GM18499 (cell line): ENCODE results near the gene RAB6A.
A peak's percentile ranks its signal among the peaks of the same experiment; 100 is the strongest.
"Not testable (repeated sequence)": the region's sequence is repeated elsewhere in the genome, so short reads cannot be mapped to it uniquely, and the experiment has no call there.

Experiments
- ATAC-seq: cut with Tn5 transposase; IDR thresholded peaks from one replicate; pipeline ENCODE4 v1.9.1; 2021; ENCODE audit warnings: moderate number of reproducible peaks; ENCODE audit not compliant: insufficient read depth, unreplicated experiment

Gene RAB6A

DNA sequence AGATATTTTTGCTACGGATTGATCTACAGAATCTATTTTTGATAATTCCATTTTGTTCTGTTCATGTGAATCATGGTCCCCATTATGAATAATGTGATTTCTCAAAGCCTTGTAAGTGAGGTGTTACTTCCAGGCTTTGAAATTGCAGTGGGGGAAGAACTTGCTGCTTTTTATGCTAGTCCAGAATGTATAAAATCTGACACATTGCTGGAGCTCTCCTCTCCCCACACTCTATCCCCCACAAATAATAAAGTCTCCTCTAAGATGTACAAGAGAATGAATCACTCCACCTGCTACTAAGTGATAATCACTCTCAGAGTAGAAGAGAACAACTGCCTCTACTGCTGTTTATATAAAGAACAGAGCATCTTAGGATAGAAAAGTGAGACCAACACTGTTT is 5.9 kb upstream of the RAB6A start:
- ATAC-seq = no peak

DNA sequence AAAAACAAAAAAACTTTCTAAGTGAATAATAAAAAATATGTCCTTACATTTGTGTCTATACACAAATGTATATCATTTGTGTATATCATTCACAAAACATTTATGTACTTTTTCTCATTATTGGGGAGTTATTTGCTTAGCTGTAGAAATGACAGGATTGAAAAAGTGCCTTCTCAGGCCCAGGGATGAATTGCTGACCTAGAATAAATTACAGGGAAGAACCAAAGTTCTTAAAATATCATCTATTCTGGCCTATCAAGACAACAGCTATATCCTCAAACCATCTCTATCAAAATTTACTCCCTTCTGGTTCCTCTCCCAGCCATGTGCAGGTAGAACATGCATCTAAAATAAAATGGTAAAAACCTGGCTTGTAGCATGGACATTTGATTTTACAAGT is 1.9 kb upstream of the RAB6A start:
- no peak for ATAC-seq

DNA sequence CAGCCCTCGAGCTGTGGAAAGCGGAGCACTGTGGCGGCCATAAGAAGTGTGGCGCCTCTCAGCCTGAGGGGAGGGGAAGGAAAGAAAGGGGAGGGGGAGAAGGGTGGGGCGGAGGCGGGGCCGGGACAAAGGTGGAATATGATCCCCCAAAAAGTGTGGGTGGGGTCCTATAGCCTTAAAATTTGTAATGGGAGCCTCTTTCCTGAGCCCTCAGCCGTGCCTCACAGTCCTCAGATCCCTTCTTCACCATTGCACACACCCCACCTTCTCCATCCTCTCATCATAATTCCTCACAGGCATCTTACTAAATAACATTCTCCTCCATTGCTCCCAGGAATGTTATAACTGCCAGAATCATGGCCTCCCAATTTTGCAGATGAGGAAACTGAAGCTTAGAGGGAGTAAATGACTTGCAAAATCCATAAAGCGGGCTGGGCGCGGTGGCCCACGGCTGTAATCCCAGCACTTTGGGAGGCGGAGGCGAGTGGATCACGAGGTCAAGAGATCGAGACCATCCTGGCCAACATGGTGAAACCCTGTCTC is 600 bp upstream of the RAB6A start:
- ATAC-seq = no peak

DNA sequence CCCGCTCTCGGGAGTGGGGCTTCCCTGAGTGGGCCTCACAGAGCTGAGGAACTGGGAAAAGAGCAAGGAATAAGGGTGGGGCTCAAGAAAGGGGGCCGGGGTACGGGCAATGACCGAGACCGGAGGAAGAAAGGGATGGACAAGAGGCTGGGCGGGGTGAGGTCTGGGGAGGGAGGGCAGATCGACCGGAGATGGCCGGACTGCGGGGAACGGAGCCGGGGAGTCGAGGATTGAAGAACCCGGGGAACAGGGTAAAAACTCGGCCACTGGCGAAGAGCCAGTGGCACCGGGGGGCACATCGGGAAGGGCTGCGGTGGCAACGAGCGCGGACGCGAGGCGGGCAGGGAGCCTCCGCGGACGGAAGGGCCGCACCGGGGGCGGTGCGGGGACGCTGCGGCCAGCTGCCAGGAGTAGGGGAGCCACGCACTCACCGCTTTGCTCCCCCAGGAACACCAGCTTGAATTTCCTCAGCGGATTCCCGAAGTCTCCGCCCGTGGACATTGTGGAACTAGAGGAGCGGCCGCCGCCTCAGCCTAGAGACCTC is 667 bp downstream of the RAB6A start:
- peak; percentile 8 for ATAC-seq

DNA sequence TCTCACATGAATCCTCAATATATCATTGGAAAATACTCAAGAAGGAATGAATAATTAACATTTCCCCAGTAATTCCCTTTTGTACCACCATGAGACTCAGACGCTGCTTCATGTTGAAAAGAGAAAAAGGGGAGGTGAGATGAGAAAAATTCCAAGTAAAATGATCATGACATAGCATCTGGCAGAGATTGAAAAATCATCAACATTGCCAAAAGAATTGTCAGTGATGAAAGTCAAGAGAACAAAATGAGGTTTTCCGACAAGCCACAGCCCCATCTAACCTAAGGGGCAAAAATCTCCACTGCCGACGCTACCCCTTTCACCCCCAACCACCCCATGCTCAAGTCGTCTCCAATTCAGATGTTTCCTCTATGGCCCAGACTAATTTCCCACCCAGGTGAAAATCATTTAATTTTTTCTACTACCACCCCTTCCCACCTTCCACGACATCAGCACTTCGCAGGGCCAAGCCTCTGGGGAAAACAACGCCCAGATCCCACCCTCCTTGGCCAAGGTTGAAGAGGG is 1.2 kb downstream of the RAB6A start:
- no peak for ATAC-seq

DNA sequence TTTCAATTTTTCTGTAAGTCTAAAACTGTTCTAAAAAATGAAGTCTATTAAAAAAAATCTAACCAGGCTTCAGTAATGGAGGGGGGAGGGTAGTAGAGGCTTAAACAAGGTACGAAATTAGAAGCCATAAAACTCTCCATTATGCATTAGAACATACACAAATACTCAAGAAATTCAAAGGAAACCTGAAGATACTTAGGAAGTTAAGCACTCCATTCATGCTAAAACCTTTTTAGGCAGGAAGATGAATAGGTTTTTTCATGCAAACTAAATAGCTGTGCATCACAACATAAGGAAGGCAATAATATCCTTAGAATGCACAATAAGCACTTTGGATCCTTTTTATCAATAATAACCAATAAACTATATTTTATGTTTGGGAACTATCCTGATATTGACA is 2.4 kb downstream of the RAB6A start:
- no peak for ATAC-seq

DNA sequence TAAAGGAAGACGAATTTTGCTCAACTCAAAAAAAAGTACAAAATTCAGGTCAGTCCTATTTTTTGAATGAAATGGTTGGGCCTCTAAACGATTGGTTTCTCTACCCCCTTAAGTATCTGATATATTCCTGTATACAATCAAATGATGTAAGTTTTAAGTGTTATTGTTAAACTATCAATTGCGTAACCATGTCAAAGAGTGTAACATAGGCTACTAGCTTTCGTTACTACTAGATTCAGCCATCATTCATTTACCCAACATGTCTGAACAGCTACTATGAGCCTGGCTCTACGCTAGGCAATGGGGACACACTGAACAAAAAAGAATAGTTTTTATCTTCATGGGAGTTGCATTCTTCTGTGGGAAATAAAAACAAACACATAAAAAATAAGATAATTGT is 3.3 kb downstream of the RAB6A start:
- no peak for ATAC-seq

DNA sequence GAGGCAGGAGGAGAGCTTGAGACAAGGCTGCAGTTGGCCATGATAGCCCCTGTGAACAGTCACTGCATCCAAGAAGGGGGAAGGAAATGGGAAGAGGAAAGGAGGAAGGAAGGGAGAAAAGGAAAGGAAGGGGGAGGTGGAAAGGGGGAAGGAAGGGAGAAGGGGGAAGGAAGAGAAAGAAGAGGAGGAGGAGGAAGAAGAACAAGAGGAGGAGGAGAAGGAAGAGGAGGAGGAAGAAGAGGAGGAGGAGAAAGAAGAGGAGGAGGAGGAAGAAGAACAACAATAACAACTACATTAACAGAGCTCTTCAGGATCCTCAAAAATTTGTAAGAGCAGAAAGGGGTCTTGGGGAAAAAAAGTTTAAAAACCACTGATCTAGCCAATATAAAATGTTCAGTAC is 5.2 kb downstream of the RAB6A start:
- no peak for ATAC-seq

DNA sequence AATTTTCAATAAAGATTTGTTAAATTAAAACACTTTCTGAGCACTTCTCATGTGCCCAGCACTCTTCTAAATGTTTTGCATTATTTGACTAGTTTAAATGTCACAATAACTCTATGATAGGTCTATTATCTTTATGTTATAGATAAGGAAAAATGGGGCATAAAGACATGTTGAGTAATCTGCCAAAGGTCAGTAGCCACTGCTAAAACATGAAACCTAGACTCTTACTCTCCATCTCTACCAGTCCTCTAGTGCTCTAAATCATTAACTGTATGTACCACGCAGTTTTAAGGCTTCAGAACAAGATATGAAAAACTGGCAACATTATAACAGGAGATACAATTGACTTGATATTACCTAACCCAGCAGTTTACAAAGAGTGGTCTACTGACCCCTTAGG is 6.9 kb downstream of the RAB6A start:
- ATAC-seq = no peak

DNA sequence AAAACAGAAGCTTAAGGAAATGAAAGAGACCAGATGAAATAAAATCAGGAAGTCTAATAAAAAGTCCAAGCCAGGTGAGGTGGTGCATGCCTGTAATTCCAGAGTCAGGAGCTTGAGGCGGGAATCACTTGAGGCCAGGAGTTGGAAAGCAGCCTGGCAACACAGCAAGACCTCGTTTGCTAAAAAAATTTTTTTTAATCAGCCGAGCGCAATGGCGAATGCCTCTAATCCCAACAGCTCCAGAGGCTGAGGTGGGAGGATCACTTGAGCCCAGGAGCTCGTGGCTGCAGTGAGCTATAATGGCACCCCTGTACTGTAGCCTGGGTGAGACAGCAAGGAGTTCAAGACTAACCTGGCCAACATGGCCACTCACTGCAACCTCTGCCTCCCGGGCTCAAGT is 8.0 kb downstream of the RAB6A start:
- no peak for ATAC-seq

DNA sequence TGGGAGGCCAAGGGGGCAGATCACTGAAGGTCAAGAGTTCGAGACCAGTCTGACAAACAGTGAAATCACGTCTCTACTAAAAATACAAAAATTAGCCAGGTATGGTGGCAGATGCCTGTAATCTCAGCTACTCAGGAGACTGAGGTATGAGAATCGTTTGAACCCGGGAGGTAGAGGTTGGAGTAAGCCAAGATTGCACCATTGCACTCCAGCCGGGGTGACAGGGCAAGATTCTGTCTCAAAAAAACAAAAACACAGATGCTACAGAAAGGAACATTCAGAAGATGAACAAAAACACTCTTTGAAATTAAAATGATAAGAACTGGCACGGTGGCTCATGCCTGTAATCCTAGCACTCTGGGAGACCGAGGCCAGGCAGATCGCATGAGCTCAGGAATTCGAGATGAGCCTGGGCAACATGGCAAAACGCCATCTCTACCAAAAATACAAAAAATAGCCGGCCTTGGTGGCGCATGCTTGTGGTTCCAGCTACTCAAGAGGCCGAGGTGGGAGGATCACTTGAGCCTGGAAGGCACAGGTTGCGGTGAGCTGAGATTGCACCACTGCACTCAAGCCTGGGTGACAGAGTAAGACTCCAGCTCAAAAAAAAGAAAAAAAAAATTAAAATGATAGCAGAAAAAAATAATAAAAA is 8.5 kb downstream of the RAB6A start:
- no peak for ATAC-seq

DNA sequence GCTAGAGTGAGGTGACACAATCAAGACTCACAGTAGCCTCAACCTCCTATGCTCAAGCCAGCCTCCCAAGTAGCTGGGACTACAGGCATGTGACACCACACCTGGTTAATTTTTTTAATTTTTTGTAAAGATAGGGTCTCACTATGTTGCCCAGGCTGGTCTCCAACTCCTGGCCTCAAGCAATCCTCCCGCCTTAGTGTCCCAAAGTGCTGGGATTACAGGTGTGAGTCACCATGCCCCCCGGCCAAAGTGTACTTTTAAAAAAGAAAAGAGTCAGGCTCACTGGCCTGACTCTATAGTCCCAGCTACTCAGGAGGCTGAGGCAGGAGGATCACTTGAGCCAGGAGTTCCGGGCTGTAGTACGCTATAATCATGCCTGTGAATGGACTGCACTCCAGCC is 10.0 kb downstream of the RAB6A start:
- ATAC-seq = not testable (repeated sequence)

DNA sequence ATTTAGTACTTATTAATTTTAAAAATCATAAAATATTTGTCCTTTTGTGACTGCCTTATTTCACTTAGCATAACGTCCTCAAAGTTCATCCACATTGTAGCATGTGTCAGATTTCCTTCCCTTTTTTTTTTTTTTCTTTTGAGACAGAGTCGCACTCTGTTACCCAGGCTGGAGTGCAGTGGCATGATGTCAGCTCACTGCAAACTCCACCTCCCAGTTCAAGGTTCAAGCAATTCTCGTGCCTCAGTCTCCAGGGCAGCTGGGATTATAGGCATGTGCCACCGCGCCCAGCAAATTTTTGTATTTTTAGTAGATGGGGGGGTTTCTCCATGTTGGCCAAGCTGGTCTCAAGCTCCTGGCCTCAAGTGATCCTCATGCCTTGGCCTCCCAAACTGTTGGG is 10.6 kb downstream of the RAB6A start:
- ATAC-seq = no peak

DNA sequence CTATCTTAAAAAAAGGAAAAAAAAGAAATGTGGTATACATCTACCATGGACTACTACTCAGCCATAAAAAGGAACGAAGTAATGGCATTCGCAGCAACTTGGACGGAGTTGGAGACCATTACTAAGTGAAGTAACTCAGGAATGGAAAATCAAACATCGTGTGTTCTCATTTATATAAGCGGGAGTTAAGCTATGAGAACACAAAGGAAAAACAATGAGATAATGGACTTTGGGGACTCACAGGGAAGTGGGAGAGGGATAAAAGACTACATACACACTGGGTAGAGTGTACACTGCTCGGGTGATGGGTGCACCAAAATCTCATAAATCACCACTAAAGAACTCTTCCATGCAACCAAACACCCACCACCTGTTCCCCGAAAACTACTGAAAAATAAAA is 11.8 kb downstream of the RAB6A start:
- no peak for ATAC-seq

DNA sequence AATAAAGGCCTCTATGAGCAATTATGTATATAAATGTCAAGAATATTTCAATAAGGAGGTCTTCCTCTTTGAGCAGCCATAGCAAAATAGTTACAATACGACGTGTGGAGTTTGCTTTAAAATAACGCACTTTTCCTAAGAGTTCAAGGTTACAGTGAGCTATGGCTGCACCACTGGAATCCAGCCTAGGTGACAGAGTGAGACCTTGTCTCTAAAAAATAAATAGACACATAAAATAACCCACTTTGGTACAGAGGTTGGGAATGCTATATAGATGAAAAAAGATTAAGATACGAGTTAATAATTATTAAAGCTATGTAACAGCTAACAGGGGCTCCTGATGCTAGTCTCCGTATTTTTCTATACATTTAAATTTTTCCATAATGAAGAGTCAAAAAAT is 12.6 kb downstream of the RAB6A start:
- no peak for ATAC-seq

DNA sequence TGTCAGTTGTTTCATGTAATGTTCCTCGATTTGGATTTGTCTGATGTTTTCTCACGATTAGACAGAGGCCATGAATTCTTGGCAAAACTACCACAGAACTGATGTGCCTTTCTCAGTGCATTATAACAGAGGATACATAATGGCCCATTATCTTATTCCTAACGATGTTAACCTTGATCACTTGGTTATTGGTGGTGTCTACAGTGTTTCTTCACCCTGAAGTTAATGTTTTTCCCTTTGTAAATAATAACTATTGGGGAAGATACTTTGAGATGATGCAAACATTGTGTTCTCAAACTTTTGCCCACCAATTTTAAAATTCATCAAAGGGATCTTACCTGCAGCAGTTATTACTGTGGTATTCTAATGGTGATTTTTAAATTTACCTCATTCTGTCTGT is 13.1 kb downstream of the RAB6A start:
- ATAC-seq = no peak

DNA sequence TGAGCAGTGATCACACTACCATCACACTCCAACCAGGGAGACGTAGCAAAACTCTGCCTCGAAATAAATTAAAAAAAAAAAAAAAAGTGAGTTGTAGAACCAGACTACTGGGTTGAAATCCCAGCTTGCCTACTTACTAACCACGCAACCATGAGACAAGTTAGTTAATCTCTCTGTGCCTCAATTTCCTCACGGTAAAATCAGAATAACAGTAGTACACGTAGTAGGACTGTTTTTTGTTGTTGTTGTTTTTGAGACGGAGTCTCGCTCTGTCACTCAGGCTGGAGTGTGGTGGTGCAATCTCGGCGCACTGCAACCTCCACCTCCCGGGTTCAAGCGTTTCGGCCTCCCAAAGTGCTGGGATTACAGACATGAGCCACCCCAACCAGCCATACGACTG is 14.2 kb downstream of the RAB6A start:
- ATAC-seq = no peak

DNA sequence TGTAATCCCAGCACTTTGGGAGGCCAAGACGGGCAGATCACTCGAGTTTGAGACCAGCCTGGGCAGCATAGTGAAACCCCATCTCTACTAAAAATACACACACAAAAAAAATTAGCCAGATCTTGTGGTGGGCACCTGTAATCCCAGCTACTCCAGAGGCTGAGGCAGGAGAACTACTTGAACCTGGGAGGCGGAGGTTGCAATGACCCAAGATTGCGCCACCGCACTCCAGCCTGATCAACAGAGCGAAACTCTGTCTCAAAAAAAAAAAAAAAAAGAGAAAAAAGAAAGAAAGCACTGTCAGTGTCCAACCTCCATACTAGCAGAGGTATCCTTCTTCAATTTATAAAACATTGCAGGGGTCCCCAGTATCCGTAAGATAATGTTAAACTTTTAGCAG is 17.8 kb downstream of the RAB6A start:
- ATAC-seq = no peak

DNA sequence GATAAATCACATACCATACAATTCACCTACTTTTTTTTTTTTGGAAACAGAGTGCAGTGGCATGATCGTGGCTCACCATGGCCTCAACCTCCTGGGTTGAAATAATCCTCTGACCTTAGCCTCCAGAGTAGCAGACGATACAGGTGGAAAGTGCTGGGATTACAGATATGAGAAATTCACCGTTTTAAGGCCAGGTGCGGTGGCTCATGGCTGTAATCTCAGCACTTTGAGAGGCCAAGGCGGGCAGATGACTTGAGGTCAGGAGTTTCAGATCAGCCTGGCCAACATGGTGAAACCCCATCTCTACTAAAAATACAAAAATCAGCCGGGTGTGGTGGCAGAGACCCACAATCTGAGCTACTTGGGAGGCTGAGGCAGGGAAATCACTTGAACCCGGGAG is 24.9 kb downstream of the RAB6A start:
- ATAC-seq = not testable (repeated sequence)

DNA sequence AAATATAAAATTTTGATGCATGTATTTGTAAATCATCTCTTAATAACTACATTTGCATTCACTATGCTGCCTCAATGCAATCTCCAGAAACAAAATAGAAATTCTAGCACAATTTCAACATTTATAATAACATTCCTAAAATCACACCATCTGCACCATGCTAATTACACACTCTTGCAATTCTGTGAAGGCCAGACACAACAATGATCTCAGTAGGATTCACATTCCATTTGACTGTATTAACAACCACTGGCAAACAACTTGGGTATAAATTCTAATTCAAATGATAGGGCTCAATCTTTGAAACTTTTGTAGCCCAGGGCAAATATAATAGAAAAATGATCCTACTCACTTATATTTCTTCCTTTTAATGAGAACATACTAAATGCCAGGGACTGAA is 25.9 kb downstream of the RAB6A start:
- ATAC-seq = no peak

DNA sequence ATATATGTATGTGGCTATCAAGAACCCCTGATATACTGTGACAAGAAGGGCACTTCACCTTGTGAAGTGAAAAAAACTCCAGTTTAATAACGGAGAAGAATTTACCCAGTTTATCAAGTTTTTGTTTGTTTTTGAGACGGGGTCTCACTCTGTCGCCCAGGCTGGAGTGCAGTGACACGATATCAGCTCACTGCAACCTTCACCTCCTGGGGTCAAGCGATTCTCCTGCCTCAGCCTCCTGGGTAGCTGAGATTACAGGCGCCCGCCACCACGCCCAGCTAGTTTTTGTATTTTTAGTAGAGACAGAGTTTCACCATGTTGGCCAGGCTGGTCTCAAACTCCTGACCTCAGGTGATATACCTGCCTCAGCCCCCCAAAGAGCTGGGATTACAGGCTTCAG is 26.9 kb downstream of the RAB6A start:
- ATAC-seq = not testable (repeated sequence)

DNA sequence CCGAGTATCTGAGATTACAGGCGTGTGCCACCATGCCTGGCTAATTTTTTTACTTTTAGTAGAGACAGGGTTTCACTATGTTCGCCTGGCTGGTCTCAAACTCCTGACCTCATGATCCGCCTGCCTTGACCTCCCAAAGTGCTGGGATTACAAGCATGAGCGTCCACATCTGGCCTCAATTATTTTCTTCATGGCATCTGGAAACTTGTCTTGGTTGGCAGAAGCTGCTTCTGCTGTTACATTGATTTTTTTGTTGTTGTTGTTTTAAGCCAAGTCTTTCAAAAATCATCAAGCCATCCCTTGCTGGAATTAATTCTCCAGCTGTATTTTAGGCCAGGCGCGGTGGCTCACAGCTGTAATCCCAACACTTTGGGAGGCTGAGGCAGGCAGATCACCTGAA is 27.9 kb downstream of the RAB6A start:
- not testable (repeated sequence) for ATAC-seq
